B cell (primary cell): ENCODE measurements around the gene GAREM2. TPM values are rescaled to one million over a fixed set of nuclear protein-coding genes. Genes with fewer than 3 reads are reported as not detected.

Experiments used
- ATAC-seq: fragments of 200-7000 bp; cut with Tn5 transposase; one replicate; pipeline ENCODE4 v1.10.0; 2021; ENCODE audit warnings: low read depth, mild to moderate bottlenecking, moderate number of reproducible peaks, moderate library complexity
- CTCF ChIA-PET: fragments of 350-600 bp; sonication (Branson Sonifier 250); formaldehyde crosslinking; loops from one replicate; lab custom pipeline; 2021; ENCODE audit warnings: antibody characterized with exemption, inconsistent platforms; lab: Charles Lee
- POLR2A ChIA-PET: fragments of 350-600 bp; sonication (Branson Sonifier 250); formaldehyde crosslinking; loops from one replicate; lab custom pipeline; 2021; ENCODE audit warnings: antibody characterized with exemption; lab: Charles Lee
- DNase-seq: peaks from one replicate; pipeline ENCODE4 v3.0.0; 2013
- H2AFZ ChIP-seq: 2 replicates; pipeline ENCODE4 v1.6.1; 2012; ENCODE audit warnings: mild to moderate bottlenecking, low read depth, low read length; ENCODE audit not compliant: insufficient read depth, poor library complexity, severe bottlenecking
- H3K27ac ChIP-seq, 2 donors: 1 replicate in 1 of 2; 2 replicates in 1 of 2; pipeline ENCODE4 v1.5.1; 2012 to 2013; ENCODE audit warnings: low read length in 2 of 2, mild to moderate bottlenecking in 2 of 2, moderate library complexity in 1 of 2
- H3K27me3 ChIP-seq, 4 experiments: fragments of 200-600 bp in 1 of 4; sonication (generic) in 1 of 4; replicated peaks in 1 of 4; 1 replicate in 2 of 4; 2 replicates in 2 of 4; pipeline versions ENCODE4 v1.6.1 to v1.7.0; 2013 to 2016; ENCODE audit warnings: low read length in 3 of 4, mild to moderate bottlenecking in 2 of 4, mixed read lengths in 1 of 4, moderate library complexity in 1 of 4; ENCODE audit not compliant: insufficient read depth in 4 of 4, control insufficient read depth in 3 of 4; ENCODE audit errors: control extremely low read depth in 1 of 4
- H3K36me3 ChIP-seq, 2 experiments: replicated peaks in 1 of 2; 1 replicate in 1 of 2; 2 replicates in 1 of 2; pipeline versions ENCODE4 v1.6.1 to v1.7.1; 2013; ENCODE audit warnings: low read length in 1 of 2; ENCODE audit not compliant: insufficient read depth in 2 of 2, control insufficient read depth in 1 of 2; ENCODE audit errors: control extremely low read depth in 1 of 2, extremely low read depth in 1 of 2
- H3K4me1 ChIP-seq, 2 donors: fragments of 200-600 bp in 1 of 2; sonication (generic) in 1 of 2; 1 replicate in 1 of 2; 2 replicates in 1 of 2; pipeline versions ENCODE4 v1.5.1 to v1.6.1; 2013 to 2017; ENCODE audit warnings: low read length in 2 of 2; ENCODE audit not compliant: control insufficient read depth in 2 of 2, insufficient read depth in 2 of 2
- H3K4me2 ChIP-seq: replicated peaks from 2 replicates; pipeline ENCODE3; 2012; ENCODE audit warnings: mild to moderate bottlenecking, low read depth, low read length; ENCODE audit not compliant: poor library complexity, severe bottlenecking
- H3K4me3 ChIP-seq, 5 experiments: fragments of 200-600 bp in 1 of 5; sonication (generic) in 1 of 5; 1 replicate in 3 of 5; 2 replicates in 2 of 5; pipeline versions ENCODE4 v1.5.1 to v1.7.0; 2011 to 2016; ENCODE audit warnings: low read length in 4 of 5, mild to moderate bottlenecking in 4 of 5, low read depth in 2 of 5, control low read depth in 1 of 5, moderate library complexity in 1 of 5; ENCODE audit not compliant: insufficient read depth in 1 of 5; ENCODE audit errors: control extremely low read depth in 1 of 5, extremely low read depth in 1 of 5
- H3K79me2 ChIP-seq: fragments of 200-600 bp; sonication (generic); one replicate; pipeline ENCODE4 v1.6.0; 2016; ENCODE audit warnings: low read length; ENCODE audit not compliant: control insufficient read depth, insufficient read depth
- H3K9ac ChIP-seq: fragments of 200-600 bp; sonication (generic); 2 replicates; pipeline ENCODE4 v1.6.1; 2017; ENCODE audit warnings: mild to moderate bottlenecking, low read length, moderate library complexity
- H3K9me3 ChIP-seq, 3 donors: one replicate each; pipeline versions ENCODE4 v1.6.1 to v1.7.1; 2013; ENCODE audit warnings: low read length in 2 of 3; ENCODE audit not compliant: control insufficient read depth in 2 of 3, insufficient read depth in 1 of 3; ENCODE audit errors: control extremely low read depth in 1 of 3
- H4K20me1 ChIP-seq: 2 replicates; pipeline ENCODE4 v1.6.0; 2012; ENCODE audit warnings: mild to moderate bottlenecking, low read length; ENCODE audit not compliant: insufficient read depth, control insufficient read depth, poor library complexity, severe bottlenecking
- H3K27ac Mint-ChIP-seq: one replicate; pipeline ENCODE4 v1.8.0; 2021; ENCODE audit warnings: mixed read lengths
- H3K27me3 Mint-ChIP-seq: one replicate; pipeline ENCODE4 v1.8.0; 2021; ENCODE audit warnings: mixed read lengths
- H3K4me1 Mint-ChIP-seq: one replicate; pipeline ENCODE4 v1.8.0; 2021; ENCODE audit warnings: mixed read lengths
- H3K4me3 Mint-ChIP-seq: one replicate; pipeline ENCODE4 v1.8.0; 2021; ENCODE audit warnings: mixed read lengths
- H3K9me3 Mint-ChIP-seq: one replicate; pipeline ENCODE4 v1.8.0; 2022; ENCODE audit warnings: mixed read lengths; ENCODE audit not compliant: insufficient read depth
- EZH2 ChIP-seq: IDR thresholded peaks from 2 replicates; pipeline ENCODE4 v1.6.1; 2012; ENCODE audit warnings: borderline replicate concordance, low read depth, mild to moderate bottlenecking, moderate library complexity, low read length; ENCODE audit not compliant: insufficient read depth, poor library complexity, severe bottlenecking
- WGBS: methylation state at CpG from one replicate; pipeline ENCODE4 v1.1.5; 2013; ENCODE audit warnings: missing lambda C conversion rate; ENCODE audit not compliant: insufficient coverage; 5-methylcytosine and 5-hydroxymethylcytosine counted together
- intact Hi-C: fragments of 100-400 bp; cut with micrococcal nuclease; formaldehyde crosslinking; loops from one replicate; pipeline ENCODE4 v1.10.0; 2022
- polyA plus RNA-seq: library from polyadenylated mRNA; depleted of rRNA; stranded (reverse); fragments of >200 nt; gene quantifications from 2 replicates; pipeline ENCODE4 v1.2.3, GENCODE V29; 2012
- total RNA-seq, 2 donors: library from RNA; stranded (reverse); fragments of 120-200 nt in 1 of 2; gene quantifications; 1 replicate in 1 of 2; 2 replicates in 1 of 2; pipeline versions ENCODE4 v1.2.3 to v1.2.4, GENCODE V29; 2013 to 2022
- TF ChIP-seq, protein P1 (sequence below): fragments of 200-600 bp; IDR thresholded peaks from one replicate; pipeline ENCODE4 v1.8.0; 2022; ENCODE audit warnings: antibody characterized with exemption, mild to moderate bottlenecking

Gene GAREM2
- total and polyA plus RNA-seq, 2 donors (not counting 1 experiment from before 2014, with no cell fraction given) = 0.27 to 1.7 TPM

DNA sequence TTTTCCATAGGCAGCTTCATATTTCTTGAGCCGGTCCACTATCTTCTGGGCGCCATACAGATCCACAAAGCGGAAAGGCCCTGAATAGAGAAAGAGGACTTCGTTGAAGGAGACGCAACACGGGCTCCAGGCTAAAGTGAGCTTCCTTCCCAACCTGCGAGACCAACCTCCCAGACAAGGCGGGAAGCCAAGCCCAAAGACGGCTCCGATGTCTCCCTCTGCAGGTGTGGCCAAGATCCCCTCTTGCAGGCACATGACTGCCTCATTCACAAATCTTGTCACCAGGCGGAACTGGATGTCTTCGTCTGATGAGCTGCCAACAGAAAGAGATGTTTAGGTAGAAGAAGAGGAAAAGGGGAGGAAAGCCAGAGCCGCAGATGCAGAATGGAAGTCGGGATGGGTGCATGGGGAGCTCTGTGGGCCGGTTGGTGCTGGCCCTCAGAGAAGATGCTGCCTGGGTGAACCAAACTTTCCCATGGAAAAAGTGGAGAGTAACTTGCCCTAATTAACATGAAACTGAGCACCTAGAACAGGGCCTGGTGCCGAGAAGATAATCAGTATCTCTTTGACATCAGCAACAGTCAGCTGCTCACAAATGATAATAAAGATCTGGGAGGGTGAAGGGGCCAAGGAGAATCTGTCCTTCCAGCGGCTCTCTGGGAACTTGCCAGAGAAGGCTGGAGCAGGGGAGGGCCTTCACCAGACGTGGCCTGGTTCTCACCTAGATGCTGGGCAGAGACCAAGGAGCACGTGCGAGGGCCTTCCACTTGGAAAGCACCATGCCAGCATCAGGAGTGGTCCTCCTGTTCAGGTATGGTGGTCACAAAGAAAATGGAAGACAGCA is 18.6 kb downstream of the GAREM2 start:
- 96% methylated on average over 16 of the region's 20 CpGs for WGBS
- H3K4me3 ChIP-seq = no peak overlapping the region
- peaks cover 4 to 62% of the 10 kb centered on the region in 2 experiments for H3K36me3 ChIP-seq
- no peak overlapping the region for H3K4me2 ChIP-seq
- no peaks in the 10 kb centered on the region for H3K27me3 ChIP-seq
- H3K9ac ChIP-seq = no peak overlapping the region
- peaks cover 11% of the 10 kb centered on the region for H3K4me1 Mint-ChIP-seq
- H3K9me3 ChIP-seq = no peaks in the 10 kb centered on the region
- ChIA-PET CTCF (no interaction called here), POLR2A (no interaction called here)
- H4K20me1 ChIP-seq = no peaks in the 10 kb centered on the region
- no peaks in the 10 kb centered on the region for H3K27me3 Mint-ChIP-seq
- no peak overlapping the region for H2AFZ ChIP-seq
- TF ChIP-seq EZH2 = no peak
- TF ChIP-seq, protein P1, sequence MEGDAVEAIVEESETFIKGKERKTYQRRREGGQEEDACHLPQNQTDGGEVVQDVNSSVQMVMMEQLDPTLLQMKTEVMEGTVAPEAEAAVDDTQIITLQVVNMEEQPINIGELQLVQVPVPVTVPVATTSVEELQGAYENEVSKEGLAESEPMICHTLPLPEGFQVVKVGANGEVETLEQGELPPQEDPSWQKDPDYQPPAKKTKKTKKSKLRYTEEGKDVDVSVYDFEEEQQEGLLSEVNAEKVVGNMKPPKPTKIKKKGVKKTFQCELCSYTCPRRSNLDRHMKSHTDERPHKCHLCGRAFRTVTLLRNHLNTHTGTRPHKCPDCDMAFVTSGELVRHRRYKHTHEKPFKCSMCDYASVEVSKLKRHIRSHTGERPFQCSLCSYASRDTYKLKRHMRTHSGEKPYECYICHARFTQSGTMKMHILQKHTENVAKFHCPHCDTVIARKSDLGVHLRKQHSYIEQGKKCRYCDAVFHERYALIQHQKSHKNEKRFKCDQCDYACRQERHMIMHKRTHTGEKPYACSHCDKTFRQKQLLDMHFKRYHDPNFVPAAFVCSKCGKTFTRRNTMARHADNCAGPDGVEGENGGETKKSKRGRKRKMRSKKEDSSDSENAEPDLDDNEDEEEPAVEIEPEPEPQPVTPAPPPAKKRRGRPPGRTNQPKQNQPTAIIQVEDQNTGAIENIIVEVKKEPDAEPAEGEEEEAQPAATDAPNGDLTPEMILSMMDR = no peak
- no peaks in the 10 kb centered on the region for H3K9me3 Mint-ChIP-seq
- intact Hi-C loops = no loop called here
- no peak overlapping the region for H3K27ac Mint-ChIP-seq
- H3K79me2 ChIP-seq = no peaks in the 10 kb centered on the region
- ATAC-seq = no peak
- H3K4me3 Mint-ChIP-seq = no peak overlapping the region
- peaks cover 3% of the 10 kb centered on the region in 2 donors for H3K4me1 ChIP-seq
- no peak for DNase-seq
- no peak overlapping the region for H3K27ac ChIP-seq
